ENCODE results near the gene CALU.

The CALU gene

DNA sequence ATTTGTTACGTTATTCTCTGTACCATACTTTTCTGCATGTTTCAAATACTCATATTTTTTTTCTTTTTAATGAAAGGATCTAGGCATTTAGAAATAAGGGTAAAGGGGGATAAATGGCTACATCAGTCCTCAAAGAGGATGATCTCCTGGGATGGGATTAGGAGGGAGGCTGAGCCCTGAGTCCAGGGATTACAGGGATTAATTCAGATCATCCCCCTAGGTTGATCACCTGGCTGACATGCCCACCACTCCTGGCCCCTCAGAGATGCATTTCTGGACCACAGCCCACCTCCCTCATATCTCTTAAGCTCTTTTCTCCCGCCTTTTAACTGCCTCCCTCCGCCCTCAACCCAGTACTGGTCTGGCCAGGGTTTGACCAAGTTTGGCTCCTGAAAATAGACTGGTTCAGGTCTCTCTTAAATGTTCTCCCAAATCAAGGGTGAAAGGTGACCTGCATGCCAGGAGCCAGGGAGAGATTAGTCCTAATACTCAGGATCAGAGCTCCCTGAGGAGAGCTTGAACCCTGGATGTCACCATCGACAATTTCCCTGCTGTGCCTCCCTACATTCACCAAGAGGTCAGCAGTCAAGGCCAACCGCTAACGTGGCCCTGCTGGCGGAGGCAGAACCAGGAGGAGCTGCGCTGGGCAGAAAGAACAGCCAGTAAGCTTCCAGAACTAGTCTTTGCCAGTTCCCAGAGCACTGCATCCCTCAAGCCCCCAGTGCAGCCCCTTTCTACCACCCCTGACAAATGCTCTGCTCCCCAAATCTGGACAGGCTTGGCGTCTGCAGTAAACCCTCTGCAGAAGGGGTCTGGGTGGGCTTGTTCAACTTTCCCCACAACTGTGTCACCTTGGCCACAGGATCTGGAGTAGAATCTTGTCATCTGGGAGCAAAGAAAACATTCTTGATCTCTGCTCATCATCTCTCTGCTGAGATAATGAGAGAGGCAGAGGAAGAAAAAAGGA, 49.6 kb downstream of the CALU start:
- Histone ChIP-seq H3K4me3 (ENCODE audit: low read depth, low read length) (no peak overlapping the region), H3K4me1 (ENCODE audit: control insufficient read depth, insufficient read depth, low read length) (peaks cover 10% of the 10 kb centered on the region; the same call in 1 of the 2 replicates), H3K9me3 (ENCODE audit: control insufficient read depth, insufficient read depth, low read depth, low read length) (no peaks in the 10 kb centered on the region), H3K27me3 (ENCODE audit: control insufficient read depth, insufficient read depth, low read length) (0 out of 2 replicates have a peak, but pooled peaks cover 10% of the 10 kb centered on the region), H3K36me3 (ENCODE audit: control insufficient read depth, insufficient read depth, low read length) (no peaks in the 10 kb centered on the region), H3K9ac (ENCODE audit: low read length) (no peak overlapping the region), H3K27ac (ENCODE audit: low read depth, low read length) (no peak overlapping the region)

- H3K9me3 ChIP-seq (ENCODE audit: control insufficient read depth, insufficient read depth, low read depth, low read length), result no peaks in the 10 kb centered on the region
- H3K4me3 ChIP-seq (ENCODE audit: low read depth, low read length), result peak overlapping the region; percentile 98
- H3K4me1 ChIP-seq (ENCODE audit: control insufficient read depth, insufficient read depth, low read length), result peaks cover 10% of the 10 kb centered on the region; the same call in 1 of the 2 replicates
- H3K27me3 ChIP-seq (ENCODE audit: control insufficient read depth, insufficient read depth, low read length), result 0 out of 2 replicates have a peak, but pooled peaks cover 10% of the 10 kb centered on the region
- peak overlapping the region; percentile 58 for H3K9ac ChIP-seq (ENCODE audit: low read length)
- peaks cover 12% of the 10 kb centered on the region for H3K36me3 ChIP-seq (ENCODE audit: control insufficient read depth, insufficient read depth, low read length)
- H3K27ac ChIP-seq (ENCODE audit: low read depth, low read length), result no peak overlapping the region
These were observed 51.3 kb downstream of the CALU start for GRCh38 chr7:128790315-128791041.

- peaks cover 17% of the 10 kb centered on the region for H3K36me3 ChIP-seq (ENCODE audit: control insufficient read depth, insufficient read depth, low read length)
- H3K27me3 ChIP-seq (ENCODE audit: control insufficient read depth, insufficient read depth, low read length), result 0 out of 2 replicates have a peak, but pooled peaks cover 10% of the 10 kb centered on the region
- H3K9me3 ChIP-seq (ENCODE audit: control insufficient read depth, insufficient read depth, low read depth, low read length), result no peaks in the 10 kb centered on the region
- H3K4me1 ChIP-seq (ENCODE audit: control insufficient read depth, insufficient read depth, low read length), result peaks cover 10% of the 10 kb centered on the region; the same call in 1 of the 2 replicates
- no peak within 1 kb of the TSS for H3K27ac ChIP-seq (ENCODE audit: low read depth, low read length)
- H3K9ac ChIP-seq (ENCODE audit: low read length), result peak within 1 kb of the TSS; percentile 58
- peak within 1 kb of the TSS; percentile 98 for H3K4me3 ChIP-seq (ENCODE audit: low read depth, low read length)
These were observed 52.2 kb downstream of the CALU start, which contains the start of gene CCDC136 for GRCh38 chr7:128791121-128791971. TSS of gene CCDC136 (plus strand) at chr7:128791968. CDS start at chr7:128792412, 444 bp downstream.

GRCh38 chr7:128791972-128792327, 52.8 kb downstream of the CALU start:
- H3K27me3 ChIP-seq (ENCODE audit: control insufficient read depth, insufficient read depth, low read length), result 0 out of 2 replicates have a peak, but pooled peaks cover 10% of the 10 kb centered on the region
- H3K36me3 ChIP-seq (ENCODE audit: control insufficient read depth, insufficient read depth, low read length), result peaks cover 18% of the 10 kb centered on the region
- no peaks in the 10 kb centered on the region for H3K9me3 ChIP-seq (ENCODE audit: control insufficient read depth, insufficient read depth, low read depth, low read length)
- H3K9ac ChIP-seq (ENCODE audit: low read length), result peak overlapping the region; percentile 34
- peaks cover 10% of the 10 kb centered on the region; the same call in 1 of the 2 replicates for H3K4me1 ChIP-seq (ENCODE audit: control insufficient read depth, insufficient read depth, low read length)
- peak overlapping the region; percentile 98 for H3K4me3 ChIP-seq (ENCODE audit: low read depth, low read length)
- no peak overlapping the region for H3K27ac ChIP-seq (ENCODE audit: low read depth, low read length)

DNA sequence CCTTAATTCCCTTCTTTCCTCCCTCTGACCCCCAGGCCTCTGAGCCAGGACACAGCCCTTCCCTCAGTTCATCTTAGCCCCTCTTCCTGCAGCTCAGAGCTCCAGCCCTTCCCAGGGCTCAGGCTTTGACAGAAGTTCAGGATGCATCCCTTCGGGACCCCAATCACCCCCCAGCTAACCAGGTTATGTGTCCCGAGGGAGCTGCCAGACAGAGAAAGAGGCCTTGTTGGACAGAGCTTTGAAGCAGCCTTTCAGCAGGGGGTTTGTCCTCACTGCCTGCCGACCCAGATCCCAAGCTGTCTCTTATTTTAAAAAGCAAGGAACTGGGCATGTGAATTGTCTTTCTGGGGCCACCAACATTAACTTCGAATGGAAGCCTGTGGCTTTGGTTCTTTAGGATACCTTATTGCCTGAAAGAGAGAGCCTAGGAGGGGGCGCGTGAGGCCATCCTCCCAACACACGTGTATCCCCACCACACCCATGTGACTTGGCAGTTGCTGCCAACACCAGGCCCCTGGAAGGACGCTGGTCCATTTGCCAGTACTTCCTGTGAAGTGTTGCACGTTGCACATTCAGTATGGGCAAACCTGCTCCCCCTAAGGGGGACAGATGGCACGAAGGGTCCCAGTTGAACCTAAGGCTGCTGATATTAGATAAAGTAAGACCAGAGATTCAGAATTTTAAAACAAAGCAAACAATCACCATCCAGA, 53.5 kb downstream of the CALU start:
- Histone ChIP-seq H3K9ac (ENCODE audit: low read length) (no peak overlapping the region), H3K27ac (ENCODE audit: low read depth, low read length) (no peak overlapping the region), H3K9me3 (ENCODE audit: control insufficient read depth, insufficient read depth, low read depth, low read length) (no peaks in the 10 kb centered on the region), H3K4me1 (ENCODE audit: control insufficient read depth, insufficient read depth, low read length) (peaks cover 10% of the 10 kb centered on the region; the same call in 1 of the 2 replicates), H3K4me3 (ENCODE audit: low read depth, low read length) (peak overlapping the region; percentile 98), H3K36me3 (ENCODE audit: control insufficient read depth, insufficient read depth, low read length) (peaks cover 18% of the 10 kb centered on the region), H3K27me3 (ENCODE audit: control insufficient read depth, insufficient read depth, low read length) (0 out of 2 replicates have a peak, but pooled peaks cover 10% of the 10 kb centered on the region)

DNA sequence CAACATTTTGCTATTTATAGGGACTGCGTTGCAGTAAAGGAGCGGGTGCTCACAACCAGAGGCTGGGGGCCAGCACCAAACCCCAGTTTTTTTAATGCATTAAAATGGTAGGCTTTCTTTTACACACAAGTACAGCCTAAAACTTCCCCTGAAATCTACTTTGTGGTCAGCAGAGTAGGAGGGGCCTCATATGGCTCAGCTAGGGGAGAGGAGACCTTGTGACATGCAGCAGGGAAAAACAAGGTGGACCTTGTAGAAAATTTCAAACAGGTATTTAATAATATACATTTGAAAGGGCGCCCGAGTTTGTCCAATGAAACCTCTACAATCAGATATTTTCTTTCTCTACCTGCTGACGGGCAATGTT, 54.0 kb downstream of the CALU start:
- H3K27ac ChIP-seq (ENCODE audit: low read depth, low read length), result no peak overlapping the region
- no peak overlapping the region for H3K9ac ChIP-seq (ENCODE audit: low read length)

GRCh38 chr7:128794020-128794419, 54.9 kb downstream of the CALU start:
- Histone ChIP-seq H3K27ac (ENCODE audit: low read depth, low read length) (no peak overlapping the region), H3K9ac (ENCODE audit: low read length) (no peak overlapping the region), H3K4me3 (ENCODE audit: low read depth, low read length) (no peak overlapping the region), H3K9me3 (ENCODE audit: control insufficient read depth, insufficient read depth, low read depth, low read length) (no peaks in the 10 kb centered on the region), H3K4me1 (ENCODE audit: control insufficient read depth, insufficient read depth, low read length) (peaks cover 7% of the 10 kb centered on the region; the same call in 1 of the 2 replicates), H3K27me3 (ENCODE audit: control insufficient read depth, insufficient read depth, low read length) (0 out of 2 replicates have a peak, but pooled peaks cover 4% of the 10 kb centered on the region), H3K36me3 (ENCODE audit: control insufficient read depth, insufficient read depth, low read length) (peaks cover 18% of the 10 kb centered on the region)

More for the DNA sequence above, 54.0 kb downstream of the CALU start:
- H3K27me3 ChIP-seq (ENCODE audit: control insufficient read depth, insufficient read depth, low read length), result 0 out of 2 replicates have a peak, but pooled peaks cover 10% of the 10 kb centered on the region
- peaks cover 18% of the 10 kb centered on the region for H3K36me3 ChIP-seq (ENCODE audit: control insufficient read depth, insufficient read depth, low read length)
- H3K4me3 ChIP-seq (ENCODE audit: low read depth, low read length), result no peak overlapping the region
- H3K9me3 ChIP-seq (ENCODE audit: control insufficient read depth, insufficient read depth, low read depth, low read length), result no peaks in the 10 kb centered on the region
- peaks cover 10% of the 10 kb centered on the region; the same call in 1 of the 2 replicates for H3K4me1 ChIP-seq (ENCODE audit: control insufficient read depth, insufficient read depth, low read length)

- Histone ChIP-seq H3K9ac (ENCODE audit: low read length) (no peak overlapping the region), H3K4me1 (ENCODE audit: control insufficient read depth, insufficient read depth, low read length) (peaks cover 5% of the 10 kb centered on the region; the same call in 1 of the 2 replicates), H3K4me3 (ENCODE audit: low read depth, low read length) (no peak overlapping the region), H3K27me3 (ENCODE audit: control insufficient read depth, insufficient read depth, low read length) (no peaks in the 10 kb centered on the region), H3K9me3 (ENCODE audit: control insufficient read depth, insufficient read depth, low read depth, low read length) (no peaks in the 10 kb centered on the region), H3K36me3 (ENCODE audit: control insufficient read depth, insufficient read depth, low read length) (peaks cover 18% of the 10 kb centered on the region), H3K27ac (ENCODE audit: low read depth, low read length) (no peak overlapping the region)
These were observed 55.3 kb downstream of the CALU start for GRCh38 chr7:128794436-128794835.

DNA sequence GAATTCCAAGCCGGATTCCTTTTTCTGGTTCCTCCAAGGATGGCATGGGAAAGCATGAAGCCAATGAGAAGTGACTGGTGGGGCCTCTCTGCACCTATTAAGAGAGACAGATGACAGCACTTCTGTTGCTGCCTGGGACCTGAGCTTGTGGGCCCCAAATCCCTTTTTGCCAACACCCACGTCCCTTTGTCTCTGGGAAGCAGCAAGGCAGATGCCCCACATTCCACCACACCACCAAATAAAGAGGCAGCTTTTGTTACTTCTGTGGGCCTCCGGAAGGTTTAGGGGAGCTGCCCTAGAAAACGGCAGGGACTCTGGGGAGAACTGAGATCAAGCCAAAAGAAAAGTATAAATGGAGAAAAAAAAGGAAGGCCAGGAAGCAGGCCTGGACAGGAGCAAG, 56.0 kb downstream of the CALU start:
- H3K9ac ChIP-seq (ENCODE audit: low read length), result no peak overlapping the region
- peaks cover 5% of the 10 kb centered on the region; the same call in 1 of the 2 replicates for H3K4me1 ChIP-seq (ENCODE audit: control insufficient read depth, insufficient read depth, low read length)
- no peak overlapping the region for H3K4me3 ChIP-seq (ENCODE audit: low read depth, low read length)
- H3K9me3 ChIP-seq (ENCODE audit: control insufficient read depth, insufficient read depth, low read depth, low read length), result no peaks in the 10 kb centered on the region
- peaks cover 18% of the 10 kb centered on the region for H3K36me3 ChIP-seq (ENCODE audit: control insufficient read depth, insufficient read depth, low read length)
- H3K27ac ChIP-seq (ENCODE audit: low read depth, low read length), result no peak overlapping the region
- no peaks in the 10 kb centered on the region for H3K27me3 ChIP-seq (ENCODE audit: control insufficient read depth, insufficient read depth, low read length)

- Histone ChIP-seq H3K9me3 (ENCODE audit: control insufficient read depth, insufficient read depth, low read depth, low read length) (no peaks in the 10 kb centered on the region), H3K9ac (ENCODE audit: low read length) (no peak overlapping the region), H3K27me3 (ENCODE audit: control insufficient read depth, insufficient read depth, low read length) (no peaks in the 10 kb centered on the region), H3K4me1 (ENCODE audit: control insufficient read depth, insufficient read depth, low read length) (peaks cover 5% of the 10 kb centered on the region; the same call in 1 of the 2 replicates), H3K4me3 (ENCODE audit: low read depth, low read length) (no peak overlapping the region), H3K36me3 (ENCODE audit: control insufficient read depth, insufficient read depth, low read length) (peaks cover 24% of the 10 kb centered on the region), H3K27ac (ENCODE audit: low read depth, low read length) (no peak overlapping the region)
These were observed 57.2 kb downstream of the CALU start for GRCh38 chr7:128796327-128796726.

Data from HUES6 (cell line).